RPMI8226 (cell line): ENCODE data around the gene CEP250.
"Not testable (repeated sequence)": the region's sequence is repeated elsewhere in the genome, so short reads cannot be mapped to it uniquely, and the experiment has no call there.

Source experiments
- DNase-seq: peaks from one replicate; pipeline ENCODE4 v3.0.0-alpha.2; 2015

CEP250 gene

DNA sequence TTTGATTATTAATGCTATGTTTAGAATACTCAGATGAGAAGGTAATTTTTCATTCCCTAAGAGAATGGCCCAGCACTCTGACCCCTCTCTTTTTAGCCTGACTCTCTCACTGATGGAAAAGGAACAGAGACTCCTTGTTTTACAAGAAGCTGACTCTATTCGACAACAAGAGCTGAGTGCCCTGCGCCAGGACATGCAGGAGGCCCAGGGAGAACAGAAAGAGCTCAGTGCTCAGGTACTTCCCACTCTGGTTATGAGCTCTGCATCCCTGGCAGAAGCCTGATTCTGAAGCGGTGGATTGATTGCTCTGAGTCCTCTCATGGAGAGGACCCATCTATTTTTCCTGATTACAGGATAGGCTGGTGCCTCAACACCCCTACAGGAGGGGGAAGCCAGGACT, 41.1 kb downstream of the CEP250 start:
- no peak for DNase-seq

DNA sequence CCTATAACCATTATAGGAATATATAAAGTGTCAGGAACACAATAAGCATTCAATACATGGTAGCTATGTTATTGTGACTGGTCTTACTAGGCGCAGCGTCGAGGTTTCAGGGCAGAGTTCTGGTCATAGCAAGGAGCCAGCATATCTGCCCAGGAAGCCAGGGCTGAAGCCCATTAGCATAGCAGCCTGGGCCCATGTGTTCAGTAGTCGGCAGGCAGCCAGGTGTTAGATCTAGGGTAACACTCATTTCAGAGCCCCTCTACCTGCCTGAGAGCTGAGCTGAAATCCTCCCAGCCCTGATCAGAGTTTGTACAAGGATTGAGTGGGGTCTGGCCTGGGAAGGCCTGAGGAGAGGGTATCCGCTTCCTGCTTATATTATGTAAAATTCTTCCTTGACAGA, 41.9 kb downstream of the CEP250 start:
- DNase-seq, result no peak

DNA sequence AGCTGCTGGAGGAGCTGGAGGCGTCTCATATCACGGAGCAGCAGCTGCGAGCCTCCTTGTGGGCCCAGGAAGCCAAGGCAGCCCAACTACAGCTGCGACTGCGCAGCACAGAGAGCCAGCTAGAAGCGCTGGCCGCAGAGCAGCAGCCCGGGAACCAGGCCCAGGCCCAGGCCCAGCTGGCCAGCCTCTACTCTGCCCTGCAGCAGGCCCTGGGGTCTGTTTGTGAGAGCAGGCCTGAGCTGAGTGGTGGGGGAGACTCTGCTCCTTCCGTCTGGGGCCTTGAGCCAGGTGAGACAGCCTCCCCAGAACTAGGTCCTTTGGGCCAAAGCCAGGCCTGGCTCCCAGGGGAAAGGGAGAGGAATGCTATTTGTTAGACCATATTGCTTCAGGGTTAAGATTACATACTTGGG, 42.4 kb downstream of the CEP250 start:
- no peak for DNase-seq

DNA sequence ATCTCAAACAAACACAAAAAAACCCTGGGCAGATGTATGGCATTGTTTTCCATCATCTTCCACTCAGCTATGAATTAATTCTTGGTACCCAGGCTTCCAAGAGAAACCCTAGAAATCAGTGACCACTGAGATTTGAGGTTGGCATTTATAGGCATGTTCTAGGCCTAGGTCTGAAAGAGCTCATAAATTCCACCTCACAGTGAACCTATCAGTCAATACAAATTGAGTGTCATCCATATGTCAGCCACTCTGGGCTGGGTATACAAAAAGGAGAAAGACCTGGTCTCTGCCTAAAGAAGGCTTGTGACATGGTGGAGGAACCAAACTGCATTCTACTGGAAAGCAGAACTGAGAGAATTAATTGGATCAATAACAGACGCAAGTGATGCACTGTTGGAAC, 43.9 kb downstream of the CEP250 start:
- DNase-seq, result no peak

DNA sequence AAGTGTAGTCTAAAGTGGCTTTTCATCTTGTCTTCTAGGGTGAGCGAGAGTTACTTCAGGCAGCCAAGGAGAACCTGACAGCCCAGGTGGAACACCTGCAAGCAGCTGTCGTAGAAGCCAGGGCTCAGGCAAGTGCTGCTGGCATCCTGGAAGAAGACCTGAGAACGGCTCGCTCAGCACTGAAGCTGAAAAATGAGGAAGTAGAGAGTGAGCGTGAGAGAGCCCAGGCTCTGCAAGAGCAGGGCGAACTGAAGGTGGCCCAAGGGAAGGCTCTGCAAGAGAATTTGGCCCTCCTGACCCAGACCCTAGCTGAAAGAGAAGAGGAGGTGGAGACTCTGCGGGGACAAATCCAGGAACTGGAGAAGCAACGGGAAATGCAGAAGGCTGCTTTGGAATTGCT, 47.0 kb downstream of the CEP250 start:
- peak; percentile 92 for DNase-seq

DNA sequence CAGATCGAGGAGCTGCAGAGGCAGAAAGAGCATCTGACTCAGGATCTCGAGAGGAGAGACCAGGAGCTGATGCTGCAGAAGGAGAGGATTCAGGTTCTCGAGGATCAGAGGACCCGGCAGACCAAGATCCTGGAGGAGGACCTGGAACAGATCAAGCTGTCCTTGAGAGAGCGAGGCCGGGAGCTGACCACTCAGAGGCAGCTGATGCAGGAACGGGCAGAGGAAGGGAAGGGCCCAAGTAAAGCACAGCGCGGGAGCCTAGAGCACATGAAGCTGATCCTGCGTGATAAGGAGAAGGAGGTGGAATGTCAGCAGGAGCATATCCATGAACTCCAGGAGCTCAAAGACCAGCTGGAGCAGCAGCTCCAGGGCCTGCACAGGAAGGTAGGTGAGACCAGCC, 47.9 kb downstream of the CEP250 start:
- no peak for DNase-seq

DNA sequence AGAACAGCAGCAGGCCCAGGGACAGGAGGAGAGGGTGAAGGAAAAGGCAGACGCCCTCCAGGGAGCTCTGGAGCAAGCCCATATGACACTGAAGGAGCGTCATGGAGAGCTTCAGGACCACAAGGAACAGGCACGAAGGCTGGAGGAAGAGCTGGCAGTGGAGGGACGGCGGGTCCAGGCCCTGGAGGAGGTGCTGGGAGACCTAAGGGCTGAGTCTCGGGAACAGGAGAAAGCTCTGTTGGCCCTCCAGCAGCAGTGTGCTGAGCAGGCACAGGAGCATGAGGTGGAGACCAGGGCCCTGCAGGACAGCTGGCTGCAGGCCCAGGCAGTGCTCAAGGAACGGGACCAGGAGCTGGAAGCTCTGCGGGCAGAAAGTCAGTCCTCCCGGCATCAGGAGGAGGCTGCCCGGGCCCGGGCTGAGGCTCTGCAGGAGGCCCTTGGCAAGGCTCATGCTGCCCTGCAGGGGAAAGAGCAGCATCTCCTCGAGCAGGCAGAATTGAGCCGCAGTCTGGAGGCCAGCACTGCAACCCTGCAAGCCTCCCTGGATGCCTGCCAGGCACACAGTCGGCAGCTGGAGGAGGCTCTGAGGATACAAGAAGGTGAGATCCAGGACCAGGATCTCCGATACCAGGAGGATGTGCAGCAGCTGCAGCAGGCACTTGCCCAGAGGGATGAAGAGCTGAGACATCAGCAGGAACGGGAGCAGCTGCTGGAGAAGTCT, 48.6 kb downstream of the CEP250 start:
- DNase-seq, result no peak

DNA sequence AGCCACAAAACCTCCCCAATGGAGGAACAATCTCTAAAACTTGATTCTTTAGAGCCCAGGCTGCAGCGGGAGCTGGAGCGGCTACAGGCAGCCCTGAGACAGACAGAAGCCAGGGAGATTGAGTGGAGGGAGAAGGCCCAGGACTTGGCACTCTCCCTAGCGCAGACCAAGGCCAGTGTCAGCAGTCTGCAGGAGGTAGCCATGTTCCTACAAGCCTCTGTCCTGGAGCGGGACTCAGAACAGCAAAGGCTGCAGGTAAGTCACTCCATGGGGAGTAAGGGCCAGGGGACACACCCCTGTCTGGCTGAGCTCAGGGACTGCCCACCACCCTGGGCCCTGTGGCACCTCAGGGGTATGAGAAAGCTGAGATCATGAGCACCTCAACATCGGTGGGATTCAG, 49.4 kb downstream of the CEP250 start:
- no peak for DNase-seq

DNA sequence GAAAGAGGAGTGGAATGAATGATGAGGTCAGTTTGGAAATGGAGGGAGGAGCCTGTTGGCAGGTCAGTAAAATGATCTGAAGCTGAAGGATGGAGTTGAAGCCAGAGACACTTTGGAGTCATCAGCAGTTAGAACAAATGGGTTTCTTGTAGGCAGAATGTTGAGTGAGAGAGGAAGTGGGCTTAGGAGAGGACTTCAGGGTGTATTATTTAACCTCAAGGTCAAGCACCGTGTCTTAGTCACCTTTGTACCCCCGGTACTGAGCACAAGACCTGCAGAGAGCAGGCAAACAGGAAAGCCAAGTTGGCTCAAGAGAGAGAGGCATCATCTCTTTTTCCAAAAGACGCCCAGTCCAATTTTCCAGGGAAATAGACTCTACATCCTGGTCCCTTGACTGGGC, 50.8 kb downstream of the CEP250 start:
- DNase-seq, result no peak

DNA sequence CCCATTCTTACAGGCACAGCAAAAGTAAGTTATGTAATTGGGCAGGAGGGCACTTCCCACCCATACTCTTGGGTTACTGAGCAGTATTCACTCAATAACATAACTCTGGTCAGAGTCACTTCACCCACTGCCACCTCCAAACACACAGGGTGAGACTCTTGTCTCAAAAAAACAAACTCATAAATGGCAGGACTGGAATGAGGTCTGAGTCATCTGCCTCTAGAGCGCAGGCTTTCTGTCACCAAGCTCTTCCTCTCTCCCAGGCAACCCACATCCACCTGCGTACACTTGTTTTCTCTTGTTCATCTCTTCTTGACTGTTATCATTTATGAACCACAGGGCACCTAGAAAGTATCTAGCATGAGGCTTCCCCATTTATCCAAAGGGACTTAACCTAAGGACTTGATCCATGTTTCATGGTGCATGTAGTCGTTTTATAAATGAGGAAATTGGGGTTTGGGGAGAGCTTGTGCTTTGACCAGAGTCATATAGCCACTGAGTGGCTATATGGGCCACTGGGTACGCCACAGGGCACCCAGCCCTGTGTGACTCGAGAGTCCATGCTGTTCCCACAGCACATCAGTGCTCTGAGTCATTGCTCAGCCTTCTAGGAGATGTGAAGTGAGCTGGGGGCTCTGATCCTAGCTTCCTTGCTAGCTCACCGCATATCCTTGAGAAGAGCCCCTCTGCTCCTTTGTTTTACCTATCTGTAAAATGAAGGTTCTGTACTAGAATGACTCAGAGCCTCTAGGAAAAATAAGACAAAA, 51.7 kb downstream of the CEP250 start:
- no peak for DNase-seq

DNA sequence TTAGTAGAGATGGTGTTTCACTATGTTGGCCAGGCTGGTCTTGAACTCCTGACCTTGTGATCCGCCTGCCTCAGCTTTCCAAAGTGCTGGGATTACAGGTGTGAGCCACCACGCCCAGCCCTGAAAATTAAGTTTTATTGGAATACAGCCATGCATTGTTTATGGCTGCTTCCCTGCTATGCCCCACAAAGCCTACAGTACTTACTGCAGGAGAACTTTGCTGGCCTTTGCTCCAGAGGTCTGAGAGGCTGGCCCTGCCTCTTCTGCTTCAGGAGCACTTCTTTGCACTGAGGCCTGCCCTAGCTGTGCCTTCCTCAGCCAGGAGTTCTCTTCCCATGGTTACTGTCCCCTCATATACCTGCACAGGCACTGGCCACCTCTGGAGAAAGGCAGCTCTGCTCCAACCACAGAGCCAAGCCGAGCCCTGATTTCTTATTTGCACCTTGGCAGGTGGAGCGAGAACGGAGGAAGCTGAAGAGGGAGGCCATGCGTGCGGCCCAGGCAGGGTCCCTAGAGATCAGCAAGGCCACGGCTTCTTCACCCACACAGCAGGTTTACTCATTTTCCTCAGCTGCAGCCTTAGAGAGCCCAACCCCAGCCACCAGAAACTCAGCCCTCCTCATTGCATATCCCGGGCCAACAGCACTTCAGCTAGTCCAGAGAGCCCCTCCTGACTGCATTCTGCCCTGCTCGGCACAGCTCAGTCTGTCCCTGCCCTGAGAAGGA, 53.3 kb downstream of the CEP250 start:
- DNase-seq, result no peak

DNA sequence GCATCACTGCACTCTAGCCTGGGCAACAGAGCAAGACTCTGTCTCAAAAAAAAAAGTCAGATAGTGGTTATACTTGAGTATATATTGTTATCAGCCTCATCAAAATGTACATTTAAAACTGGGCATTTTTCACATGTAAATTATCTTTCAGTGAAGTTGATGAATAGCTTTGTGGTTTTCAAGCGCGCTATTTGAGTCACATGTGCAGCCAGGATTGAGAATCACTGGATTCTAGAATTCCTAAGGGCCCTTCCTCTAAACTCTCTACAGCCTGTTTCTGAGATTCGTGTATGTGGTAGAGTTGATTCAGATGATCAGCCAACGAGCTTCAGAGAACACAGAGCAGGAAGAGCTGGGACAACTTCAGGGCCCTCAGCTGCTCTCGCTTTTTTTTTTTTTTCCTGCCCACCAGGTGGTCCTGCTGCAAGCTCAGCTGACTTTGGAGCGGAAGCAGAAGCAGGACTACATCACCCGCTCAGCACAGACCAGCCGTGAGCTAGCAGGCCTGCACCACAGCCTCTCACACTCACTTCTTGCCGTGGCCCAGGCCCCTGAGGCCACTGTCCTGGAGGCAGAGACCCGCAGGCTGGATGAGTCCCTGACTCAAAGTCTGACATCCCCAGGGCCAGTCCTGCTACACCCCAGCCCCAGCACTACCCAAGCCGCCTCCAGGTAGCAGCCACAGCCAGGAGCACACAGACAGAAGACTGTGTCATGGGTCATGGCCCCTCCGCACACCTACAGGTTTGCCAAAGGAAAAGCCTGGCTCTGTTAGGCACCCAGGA, 55.7 kb downstream of the CEP250 start:
- no peak for DNase-seq

DNA sequence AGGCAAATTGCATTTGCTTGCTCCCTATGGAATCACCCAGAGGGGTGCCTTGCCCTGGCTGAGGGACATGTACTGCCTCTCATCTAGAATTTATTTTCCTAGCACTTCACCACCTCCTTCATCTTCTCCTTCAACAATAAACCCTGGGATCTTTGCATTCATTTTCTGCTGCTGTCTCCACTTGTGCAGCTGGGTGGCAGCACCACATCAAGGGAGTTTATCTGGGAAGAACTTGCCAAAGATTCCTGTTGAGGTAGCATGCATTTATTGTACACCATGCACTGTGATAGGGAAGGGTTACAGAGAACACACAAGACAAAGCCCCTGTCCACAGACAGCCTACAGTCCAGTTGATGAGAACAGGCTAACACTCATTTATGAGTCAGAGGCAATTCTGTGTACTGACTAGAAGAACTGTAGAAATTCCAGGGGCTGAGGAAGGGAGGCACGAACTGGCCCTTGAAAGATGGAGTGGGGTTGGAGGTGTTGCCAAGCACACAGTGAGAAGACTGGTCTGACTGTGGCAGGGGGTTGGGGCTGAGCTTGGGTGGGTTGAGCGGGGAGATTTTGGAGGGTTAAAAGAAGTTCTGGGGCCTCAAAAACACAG, 56.5 kb downstream of the CEP250 start:
- peak; percentile 11 for DNase-seq

DNA sequence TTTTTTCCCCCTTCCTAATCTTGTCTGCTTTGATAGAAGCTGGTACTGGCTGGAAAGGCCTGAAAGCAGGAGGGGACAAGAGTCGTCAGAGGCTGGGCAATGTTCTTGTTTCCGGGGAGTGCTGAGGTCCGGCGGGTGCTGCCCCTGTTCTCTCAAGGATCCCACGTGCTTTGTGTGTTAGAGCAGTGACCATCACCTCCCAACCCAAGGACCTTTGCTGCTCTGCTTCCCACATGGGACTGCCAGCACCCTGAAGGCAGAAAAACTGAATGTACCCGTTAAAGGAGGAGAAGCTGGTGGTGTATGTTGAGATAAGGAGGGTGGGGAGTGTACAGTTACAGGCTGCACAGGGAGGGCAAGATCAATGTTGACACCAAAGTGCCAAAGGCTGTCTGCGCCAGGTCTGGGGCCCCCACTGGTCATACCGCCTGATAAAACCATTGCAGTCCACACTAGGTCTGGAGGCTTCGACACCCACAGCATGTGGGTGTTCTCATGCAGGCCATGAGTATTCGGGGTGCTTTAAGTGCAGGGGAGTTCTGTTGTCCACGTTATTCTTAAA, 59.1 kb downstream of the CEP250 start:
- DNase-seq, result no peak

DNA sequence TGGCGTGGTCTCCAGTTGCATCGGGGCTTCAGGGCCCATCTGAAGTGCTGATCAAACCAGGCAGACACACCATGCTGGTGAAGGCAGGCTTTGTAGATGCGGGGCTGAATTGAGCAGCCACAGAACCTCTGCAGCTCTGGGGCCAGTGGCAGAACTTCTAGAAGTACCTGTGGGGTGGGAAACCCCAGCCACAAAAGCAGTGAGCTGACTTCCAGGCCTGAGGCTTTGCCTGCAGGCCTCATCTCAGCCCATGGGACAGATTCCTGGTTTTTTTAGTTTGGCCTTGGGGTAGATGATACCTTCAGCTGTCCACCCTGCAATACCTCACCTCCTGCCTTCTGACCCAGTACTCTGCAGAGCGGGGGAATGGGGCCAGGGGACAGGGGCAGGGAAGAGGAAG, 59.9 kb downstream of the CEP250 start:
- no peak for DNase-seq

DNA sequence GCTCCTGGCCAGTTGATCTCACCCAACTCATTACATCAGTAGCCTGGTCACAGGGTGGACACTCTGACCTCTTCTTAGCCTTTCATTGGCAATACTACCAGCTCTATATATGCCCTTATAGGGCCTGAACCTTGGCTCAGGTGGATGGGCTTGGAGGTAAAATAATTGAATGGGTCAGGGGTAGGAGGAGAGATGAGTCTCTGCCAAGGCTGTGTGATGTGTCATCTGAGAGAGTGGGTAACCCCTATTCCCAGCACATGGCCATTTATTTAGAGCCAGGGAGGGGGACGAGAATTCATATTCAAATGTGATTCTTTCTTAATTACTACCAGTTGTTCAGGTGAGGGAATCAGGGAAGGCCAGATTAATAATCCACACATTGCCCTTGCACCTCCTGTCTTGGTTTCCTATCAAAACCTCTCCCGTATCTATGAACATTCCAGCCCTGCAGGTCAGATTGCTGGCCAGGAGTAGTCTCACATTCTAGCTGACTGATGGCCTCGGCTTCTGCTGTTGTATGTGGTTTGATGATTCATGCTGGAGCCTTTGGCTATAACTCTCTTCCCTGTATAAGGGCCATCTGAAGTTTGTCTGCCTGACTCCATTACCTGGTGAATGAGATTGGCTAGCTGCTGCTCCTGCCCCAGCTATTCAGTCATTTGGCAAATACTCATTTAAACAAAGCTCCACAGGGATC, 60.7 kb downstream of the CEP250 start:
- DNase-seq, result no peak

DNA sequence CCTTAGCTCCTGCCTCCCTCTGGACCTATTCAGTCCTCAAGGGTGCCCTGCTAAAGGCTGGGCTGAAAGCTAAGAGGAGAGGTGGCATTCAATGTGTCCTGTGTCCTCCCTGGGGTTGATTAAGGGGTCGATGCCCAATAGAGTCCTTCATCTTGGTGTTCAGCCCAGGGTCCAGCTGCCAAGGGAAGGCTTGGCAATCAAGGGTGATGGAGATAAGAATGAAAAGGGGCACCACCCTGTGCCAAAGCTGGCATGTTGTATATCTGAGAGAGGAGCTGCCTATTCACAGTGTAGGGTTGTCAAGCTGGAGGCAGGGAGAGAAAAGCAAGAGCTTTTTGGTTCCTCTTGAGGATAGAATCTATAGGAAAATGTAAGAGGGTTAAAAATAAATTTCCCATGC, 61.7 kb downstream of the CEP250 start:
- no peak for DNase-seq

DNA sequence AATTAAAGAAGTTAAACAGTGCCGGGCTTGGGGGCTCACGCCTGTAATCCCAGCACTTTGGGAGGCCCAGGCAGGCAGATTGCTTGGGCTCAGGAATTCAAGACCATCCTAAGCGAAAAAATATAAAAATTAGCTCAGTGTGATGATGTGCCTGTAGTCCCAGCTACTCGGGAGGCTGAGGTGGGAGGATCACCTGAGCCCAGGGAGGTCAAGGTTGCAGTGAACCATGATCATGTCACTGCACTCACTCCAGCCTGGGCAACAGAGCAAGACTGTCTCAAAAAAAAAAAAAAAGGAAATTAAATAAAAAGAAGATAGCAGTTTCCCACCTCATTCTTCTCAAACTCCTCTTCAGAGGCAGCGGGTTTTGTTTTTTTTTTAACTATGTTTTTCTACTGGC, 62.4 kb downstream of the CEP250 start:
- not testable (repeated sequence) for DNase-seq

DNA sequence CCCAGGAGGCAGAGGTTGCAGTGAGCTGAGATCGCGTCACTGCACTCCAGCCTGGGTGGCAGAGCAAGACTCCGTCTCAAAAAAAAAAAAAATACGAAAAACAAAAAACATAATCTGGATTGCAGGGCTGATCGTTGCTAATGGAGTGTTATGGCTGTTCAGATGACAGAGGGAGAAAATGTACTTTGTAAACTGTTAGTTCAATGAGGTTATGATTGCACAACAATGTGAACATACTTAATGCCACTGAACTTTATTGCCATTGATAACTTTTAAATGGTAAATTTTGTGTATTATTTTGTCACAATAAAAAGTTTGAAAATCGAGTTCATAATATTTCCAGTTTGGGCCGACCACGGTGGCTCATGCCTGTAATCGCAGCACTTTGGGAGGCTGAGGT, 63.6 kb downstream of the CEP250 start:
- DNase-seq, result no peak

DNA sequence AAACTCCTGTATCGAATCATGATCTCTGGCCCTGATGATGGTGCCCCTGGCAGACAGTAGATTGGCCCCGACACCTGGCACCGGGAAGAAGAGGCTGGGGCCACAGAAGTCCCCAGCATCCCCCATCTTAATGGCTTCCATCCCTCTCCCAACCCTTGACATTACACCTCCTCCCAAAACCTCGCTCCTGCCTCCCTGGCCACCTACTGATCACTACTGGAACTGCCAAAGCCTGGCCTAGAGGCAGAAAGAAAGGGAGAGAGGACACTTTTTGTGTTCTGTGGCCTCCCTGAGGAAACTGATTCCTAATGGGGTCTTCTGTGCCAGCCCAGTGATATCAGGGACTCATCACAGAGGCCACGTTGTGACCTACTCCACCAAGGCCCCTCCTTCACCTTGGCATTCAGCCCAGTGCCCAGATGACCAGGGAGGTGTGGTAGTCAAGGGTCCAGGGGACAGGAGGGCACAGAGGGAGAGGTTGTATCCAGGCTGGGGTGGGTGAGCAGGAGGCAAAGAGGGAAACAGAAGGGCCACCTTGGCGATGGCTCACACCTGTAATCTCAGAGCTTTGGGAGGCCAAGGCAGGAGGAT, 68.0 kb downstream of the CEP250 start:
- peak; percentile 44 for DNase-seq

DNA sequence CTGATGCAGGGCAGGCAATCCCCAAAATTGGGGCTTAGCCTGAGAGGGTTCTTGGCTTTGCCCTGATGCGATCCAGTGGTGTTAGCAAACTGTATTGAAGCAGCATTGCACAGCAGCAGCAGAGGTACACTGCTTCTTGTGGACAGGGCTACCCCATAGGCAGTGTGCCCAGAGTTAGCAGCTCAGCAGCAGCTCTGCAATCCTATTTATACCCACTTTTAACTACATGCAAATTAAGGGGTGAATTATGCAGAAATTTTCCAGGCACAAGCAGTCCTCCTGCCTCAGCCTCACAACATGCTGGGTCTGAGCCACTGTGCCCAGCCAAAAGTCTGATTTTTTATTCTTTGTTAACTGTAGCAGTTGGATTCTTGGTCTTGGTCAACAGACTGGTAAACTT, 70.2 kb downstream of the CEP250 start:
- DNase-seq, result no peak
